NOMO-1 (cell line): Measurements from ENCODE around the gene EIF3D.
A peak's percentile ranks its signal among the peaks of the same experiment; 100 is the strongest.

Experiments used
- DNase-seq, 2 experiments: peaks; one replicate each; lab custom pipeline; 2025; ENCODE audit not compliant: unreplicated experiment in 2 of 2; lab: John Stamatoyannopoulos, UW

The EIF3D gene, protein sequence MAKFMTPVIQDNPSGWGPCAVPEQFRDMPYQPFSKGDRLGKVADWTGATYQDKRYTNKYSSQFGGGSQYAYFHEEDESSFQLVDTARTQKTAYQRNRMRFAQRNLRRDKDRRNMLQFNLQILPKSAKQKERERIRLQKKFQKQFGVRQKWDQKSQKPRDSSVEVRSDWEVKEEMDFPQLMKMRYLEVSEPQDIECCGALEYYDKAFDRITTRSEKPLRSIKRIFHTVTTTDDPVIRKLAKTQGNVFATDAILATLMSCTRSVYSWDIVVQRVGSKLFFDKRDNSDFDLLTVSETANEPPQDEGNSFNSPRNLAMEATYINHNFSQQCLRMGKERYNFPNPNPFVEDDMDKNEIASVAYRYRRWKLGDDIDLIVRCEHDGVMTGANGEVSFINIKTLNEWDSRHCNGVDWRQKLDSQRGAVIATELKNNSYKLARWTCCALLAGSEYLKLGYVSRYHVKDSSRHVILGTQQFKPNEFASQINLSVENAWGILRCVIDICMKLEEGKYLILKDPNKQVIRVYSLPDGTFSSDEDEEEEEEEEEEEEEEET

DNA sequence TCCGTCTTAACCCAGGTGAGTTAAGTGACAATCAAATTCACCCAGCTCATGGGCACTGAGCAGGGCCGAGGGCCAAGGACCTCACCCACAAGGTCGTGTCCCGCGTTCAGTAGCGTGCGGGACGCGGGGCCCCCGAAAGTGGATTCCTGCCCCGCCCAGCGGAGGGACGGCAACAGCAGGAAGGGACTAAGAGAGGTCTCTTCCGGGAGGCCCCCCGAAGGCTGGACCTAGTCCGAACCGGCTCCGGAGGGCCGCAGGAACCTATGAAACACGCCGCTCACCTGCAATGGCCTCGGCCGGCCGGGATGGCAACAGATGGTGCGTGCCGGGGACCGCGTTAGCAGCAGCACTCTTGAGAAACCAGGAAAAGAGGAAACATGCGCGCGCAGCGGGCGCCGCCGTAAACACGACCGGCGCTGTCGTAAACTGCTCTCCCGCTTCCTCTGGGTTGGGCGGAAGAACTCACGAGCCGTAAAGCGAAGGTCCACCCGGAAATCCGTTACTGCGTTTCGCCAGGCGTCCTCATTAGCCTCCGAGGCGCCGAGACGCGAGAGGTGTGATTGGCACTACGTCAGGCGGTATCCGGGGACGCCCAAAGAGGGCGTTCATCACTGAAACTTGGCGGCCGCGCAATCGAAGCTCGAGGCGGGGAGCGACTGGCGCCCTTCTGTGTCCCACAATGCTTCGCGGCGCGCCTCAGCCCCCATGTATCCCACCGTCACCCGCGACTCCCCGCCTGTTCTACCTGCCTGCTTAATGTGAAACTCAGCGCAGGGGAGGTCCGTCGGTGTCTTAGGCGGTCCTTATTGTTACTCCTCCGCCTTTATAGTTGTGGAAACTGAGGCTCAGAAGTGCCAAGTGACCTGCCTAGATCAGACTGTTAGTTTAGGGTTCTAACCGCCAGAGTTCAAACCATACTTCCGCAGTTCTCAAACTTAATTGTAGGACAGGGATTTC is at the start of gene EIF3D:
Gene EIF3D, minus strand, starts transcription at position 372 of the 957 bp plus-strand sequence. CDS start 3,045 bp downstream, outside the sequence.
- DNase-seq, result peak; percentile 100

DNA sequence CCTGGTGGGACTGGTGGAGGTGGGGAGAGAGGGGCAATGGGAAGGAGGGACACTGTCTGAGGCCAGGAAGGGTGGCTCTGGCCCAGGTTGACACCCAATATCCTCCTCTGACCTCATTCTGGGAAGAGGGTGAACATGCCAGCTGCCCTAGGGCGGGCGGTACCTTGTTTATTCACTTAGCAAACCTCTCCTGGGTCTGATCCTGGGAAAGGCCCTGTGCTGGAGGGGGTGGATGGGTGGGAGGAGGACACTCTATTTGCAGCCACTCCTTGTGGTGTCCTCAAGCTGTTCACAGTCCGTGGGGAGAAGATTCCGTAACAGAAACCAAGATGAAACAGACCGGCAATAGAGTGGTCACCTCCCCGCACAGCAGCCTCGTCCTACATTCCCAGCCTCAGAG is 49.7 kb upstream of the EIF3D start:
- DNase-seq, result no peak

GRCh38 chr22:36577019-36577418 is 48.1 kb upstream of the EIF3D start:
- no peak for DNase-seq

DNA sequence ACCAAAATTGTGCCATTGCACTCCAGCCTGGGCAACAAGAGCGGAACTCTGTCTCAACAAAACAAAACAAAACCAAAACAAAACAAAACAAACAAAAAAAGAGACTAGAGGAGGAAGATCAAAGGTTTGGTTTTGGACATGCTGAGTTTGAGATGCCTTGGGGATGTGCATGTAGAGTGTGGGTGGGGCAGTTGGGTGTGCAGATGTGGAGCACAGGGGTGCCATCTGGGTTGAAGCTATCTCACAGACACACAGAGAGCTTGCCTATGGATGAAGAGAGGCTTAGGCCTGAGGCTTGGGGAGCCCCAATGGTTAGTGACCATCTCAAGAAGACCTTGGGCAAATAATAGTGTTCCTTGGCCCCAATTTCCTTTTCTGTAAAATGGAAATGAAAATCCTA is 45.8 kb upstream of the EIF3D start:
- DNase-seq, result no peak

DNA sequence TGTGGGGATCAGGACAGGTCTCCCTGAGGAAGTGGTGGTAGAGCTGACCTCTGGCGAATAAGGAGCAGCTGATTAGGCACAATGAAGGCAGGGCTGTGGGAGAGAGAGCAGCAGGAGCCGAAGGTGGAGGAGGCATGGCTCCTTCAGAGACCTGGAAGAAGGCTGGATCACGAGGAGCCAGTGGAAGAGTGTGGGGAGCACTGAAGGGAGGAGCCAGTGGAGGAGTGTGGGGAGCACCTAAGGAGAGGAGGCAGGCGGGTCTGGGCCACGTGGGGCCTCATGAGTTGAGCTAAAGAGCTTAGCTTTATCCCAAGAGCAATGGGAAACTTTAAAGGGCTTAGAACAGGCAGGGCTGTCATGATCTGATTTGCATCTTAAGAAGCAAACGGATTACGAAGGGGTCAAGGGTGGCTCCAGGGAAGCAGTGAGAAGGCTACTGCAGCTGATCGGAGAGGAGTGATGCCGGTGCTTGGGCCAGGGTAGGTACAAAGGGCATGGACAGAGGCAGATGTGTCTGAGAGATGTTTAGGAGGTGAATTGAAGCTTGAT is 44.9 kb upstream of the EIF3D start:
- no peak for DNase-seq

GRCh38 chr22:36571991-36572390 is 43.0 kb upstream of the EIF3D start:
- DNase-seq, result no peak

DNA sequence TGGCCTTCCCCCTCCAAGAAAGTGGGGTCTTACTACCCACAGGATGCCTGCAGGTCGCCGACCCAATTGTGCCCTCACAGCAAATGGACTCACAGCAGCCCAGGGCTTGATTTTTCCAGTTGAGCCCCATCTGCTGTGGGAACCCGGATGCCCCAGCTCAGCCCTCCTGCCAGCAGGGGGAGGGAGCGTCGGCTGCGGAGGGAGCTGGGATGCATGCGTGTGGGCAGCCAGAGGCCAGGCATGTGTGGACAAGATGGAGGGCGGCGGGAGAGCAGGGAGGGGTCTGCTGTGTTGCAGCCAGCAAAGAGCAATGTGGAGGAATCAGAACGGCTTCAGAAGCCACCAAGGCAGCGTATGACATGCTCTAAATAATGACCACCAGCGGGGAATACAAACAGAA is 41.0 kb upstream of the EIF3D start:
- no peak for DNase-seq

DNA sequence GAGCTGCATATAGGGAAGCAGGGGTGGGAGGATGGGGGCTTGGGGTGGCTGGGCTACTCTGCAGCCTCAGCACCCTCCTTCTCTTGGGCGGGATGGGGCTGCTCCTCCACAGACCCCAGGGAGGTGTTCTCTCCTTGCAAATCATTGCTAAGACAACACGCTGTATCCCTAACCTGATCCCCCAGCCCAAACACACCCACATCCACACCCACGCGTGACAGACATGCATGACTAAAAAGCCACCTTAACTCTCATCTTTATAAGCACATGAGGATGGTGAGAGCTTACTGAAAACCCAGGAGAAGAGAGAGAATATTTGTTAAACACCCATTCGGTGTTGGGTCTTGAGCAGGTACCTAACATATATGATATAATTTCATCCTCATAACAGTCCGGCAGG is 39.9 kb upstream of the EIF3D start:
- no peak for DNase-seq

DNA sequence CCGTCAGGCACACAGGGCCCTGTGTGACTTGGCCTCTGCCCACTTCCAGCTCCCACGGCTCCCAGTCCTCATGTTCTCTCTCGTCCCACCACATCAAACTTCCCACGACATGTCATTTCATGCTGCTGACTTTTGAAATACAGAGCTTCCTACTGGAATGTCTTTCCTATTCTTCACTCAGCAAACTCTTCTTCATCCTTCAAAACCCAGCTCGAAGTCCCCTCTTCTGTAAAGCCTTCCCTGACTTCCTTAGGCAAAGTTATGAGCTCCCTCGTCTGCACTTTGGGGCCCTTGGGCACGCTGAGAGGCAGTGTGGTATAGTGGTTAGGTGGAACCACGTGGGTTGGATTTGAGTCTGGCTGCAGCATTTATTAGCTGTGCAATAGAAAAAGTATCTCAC is 37.8 kb upstream of the EIF3D start:
- DNase-seq, result no peak

DNA sequence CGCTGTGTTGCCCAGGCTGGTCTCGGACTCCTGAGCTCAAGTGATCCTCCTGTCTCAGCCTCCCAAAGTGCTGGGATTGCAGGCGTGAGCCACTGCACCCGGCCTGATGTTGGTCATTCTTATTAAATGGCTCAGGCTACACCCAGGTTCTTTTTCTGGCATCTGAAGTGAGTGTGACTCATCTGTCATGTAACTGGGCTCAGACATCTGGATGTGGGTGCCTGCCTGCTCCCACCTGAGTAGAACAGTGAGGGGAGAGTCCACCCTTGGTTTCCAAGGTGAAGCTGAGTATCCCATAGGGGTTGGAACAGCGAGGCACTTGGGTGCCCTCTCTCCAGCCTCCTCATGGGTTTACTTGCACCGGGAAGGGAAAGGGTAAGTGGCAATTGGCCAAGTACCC is 36.7 kb upstream of the EIF3D start:
- no peak for DNase-seq

- no peak for DNase-seq
Measured at GRCh38 chr22:36565159-36565507, 36.2 kb upstream of the EIF3D start.

- DNase-seq, result no peak
Measured at GRCh38 chr22:36564422-36565158, 35.6 kb upstream of the EIF3D start.

- DNase-seq, result no peak
Measured at GRCh38 chr22:36563898-36564297, 34.9 kb upstream of the EIF3D start.

GRCh38 chr22:36563444-36563843 is 34.5 kb upstream of the EIF3D start:
- no peak for DNase-seq

DNA sequence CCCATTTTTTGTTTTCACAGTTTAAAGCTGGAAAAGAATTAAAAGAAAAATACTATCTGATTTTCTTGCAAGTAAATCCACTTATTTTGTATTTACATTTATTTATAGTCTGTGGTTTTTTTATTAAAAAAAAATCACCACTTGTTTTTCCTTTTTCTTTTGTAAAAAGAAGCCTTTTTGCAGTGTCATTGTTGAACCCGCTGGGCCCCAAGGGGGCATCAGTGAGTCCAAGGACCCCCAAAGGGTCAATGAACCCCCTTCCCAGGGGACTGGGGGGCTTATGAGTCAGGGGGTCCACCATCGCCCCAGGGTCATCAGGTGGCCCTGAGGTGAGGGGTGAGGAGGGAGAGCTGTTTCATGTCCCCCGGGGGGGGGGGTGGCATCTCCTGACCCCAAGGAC is 34.0 kb upstream of the EIF3D start:
- no peak for DNase-seq

- DNase-seq, result no peak
Measured at GRCh38 chr22:36562261-36562835, 33.4 kb upstream of the EIF3D start.

DNA sequence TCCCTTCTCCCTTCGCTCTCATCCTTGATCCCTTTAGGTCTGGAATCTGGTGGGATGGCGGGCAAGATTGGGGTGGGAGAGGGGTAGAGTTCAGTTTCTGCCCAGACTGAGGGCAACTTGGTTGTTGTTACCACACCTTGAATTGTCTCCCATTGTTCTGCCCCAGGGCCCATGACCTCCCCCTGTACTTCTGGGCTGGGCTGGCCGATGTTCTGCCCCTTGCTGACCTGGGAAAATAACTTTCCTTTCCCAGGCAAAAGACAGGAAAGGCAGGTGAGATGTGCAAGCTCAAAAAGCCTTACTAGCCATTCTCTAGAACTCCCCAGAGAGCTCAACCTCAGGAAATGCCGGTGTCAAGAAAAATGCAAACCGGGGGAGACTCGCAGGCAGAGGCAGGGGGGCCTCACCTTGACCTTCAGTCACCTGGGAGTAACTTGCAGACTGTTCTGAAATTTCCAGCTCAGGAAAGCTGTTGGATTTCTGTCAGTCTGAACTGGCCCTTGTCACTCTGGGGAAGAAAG is 32.4 kb upstream of the EIF3D start:
- no peak for DNase-seq

GRCh38 chr22:36560001-36560400 is 31.0 kb upstream of the EIF3D start:
- no peak for DNase-seq

DNA sequence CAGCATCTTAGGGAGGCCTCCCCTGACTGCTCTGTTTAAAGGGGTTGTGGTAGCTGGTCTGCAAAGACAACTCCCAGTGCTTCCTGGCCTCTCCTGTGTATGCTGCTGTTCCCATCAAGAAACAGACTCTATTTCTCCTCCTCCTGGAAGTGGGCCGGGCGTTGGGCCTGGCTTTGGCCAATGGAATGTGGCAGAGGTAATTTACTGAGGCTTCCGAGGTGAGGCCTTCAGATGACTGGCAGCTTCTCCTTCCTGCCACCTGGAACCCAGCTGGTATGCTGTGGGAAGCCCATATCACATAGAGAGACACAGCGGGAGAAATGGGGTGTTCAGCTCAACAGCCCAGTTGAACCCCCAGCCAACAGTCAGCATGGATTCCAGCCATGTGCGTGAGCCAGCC is 25.1 kb upstream of the EIF3D start:
- no peak for DNase-seq

DNA sequence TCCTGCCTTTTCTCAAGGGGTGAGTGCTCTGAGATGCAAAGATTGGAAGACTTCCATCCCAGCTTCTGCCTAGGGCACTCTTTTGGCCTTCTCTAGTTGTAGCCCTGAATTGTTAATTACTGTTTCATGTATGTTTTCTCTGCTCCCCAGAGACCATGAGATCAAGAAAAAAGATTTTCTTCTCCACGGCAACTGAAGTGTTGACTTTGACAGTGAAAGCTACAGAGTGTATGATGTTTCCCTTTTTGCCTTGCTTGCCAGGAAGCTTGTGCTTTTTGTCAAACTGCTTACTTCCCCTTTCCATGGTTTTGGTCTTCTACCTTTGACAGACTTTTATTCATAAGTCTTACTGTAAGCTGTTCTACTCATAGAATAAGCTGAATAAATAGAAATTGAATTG is 23.3 kb upstream of the EIF3D start:
- DNase-seq, result peak; percentile 59 to 89
